Measurements from ENCODE around the gene EMILIN3.

Gene EMILIN3

GRCh38 chr20:41366546-41367392 lies at the start of gene EMILIN3:
Gene EMILIN3, minus strand, starts transcription at chr20:41366818. Its CDS starts 184 bp downstream, at chr20:41366634.
- Histone ChIP-seq H3K27me3 (ENCODE audit: control insufficient read depth, insufficient read depth, low read length) (peaks cover 58% of the 10 kb centered on the region), H3K9ac (ENCODE audit: low read length) (peak within 1 kb of the TSS; percentile 68), H3K27ac (ENCODE audit: low read depth, low read length) (no peak within 1 kb of the TSS), H3K9me3 (ENCODE audit: control insufficient read depth, insufficient read depth, low read depth, low read length) (peaks cover 6% of the 10 kb centered on the region; the same call in 1 of the 2 replicates), H3K4me1 (ENCODE audit: control insufficient read depth, insufficient read depth, low read length) (peaks cover 11% of the 10 kb centered on the region), H3K36me3 (ENCODE audit: control insufficient read depth, insufficient read depth, low read length) (no peaks in the 10 kb centered on the region), H3K4me3 (ENCODE audit: low read depth, low read length) (peak within 1 kb of the TSS; percentile 74)

GRCh38 chr20:41415191-41415590 lies 48.6 kb upstream of the EMILIN3 start:
- H3K36me3 ChIP-seq (ENCODE audit: control insufficient read depth, insufficient read depth, low read length): peaks cover 96% of the 10 kb centered on the region
- no peak overlapping the region for H3K27ac ChIP-seq (ENCODE audit: low read depth, low read length)
- no peaks in the 10 kb centered on the region for H3K27me3 ChIP-seq (ENCODE audit: control insufficient read depth, insufficient read depth, low read length)
- no peaks in the 10 kb centered on the region for H3K4me1 ChIP-seq (ENCODE audit: control insufficient read depth, insufficient read depth, low read length)
- no peak overlapping the region for H3K4me3 ChIP-seq (ENCODE audit: low read depth, low read length)
- no peaks in the 10 kb centered on the region for H3K9me3 ChIP-seq (ENCODE audit: control insufficient read depth, insufficient read depth, low read depth, low read length)
- H3K9ac ChIP-seq (ENCODE audit: low read length): no peak overlapping the region

GRCh38 chr20:41413169-41413568 lies 46.6 kb upstream of the EMILIN3 start:
- Histone ChIP-seq H3K9ac (ENCODE audit: low read length) (no peak overlapping the region), H3K9me3 (ENCODE audit: control insufficient read depth, insufficient read depth, low read depth, low read length) (no peaks in the 10 kb centered on the region), H3K27ac (ENCODE audit: low read depth, low read length) (no peak overlapping the region), H3K36me3 (ENCODE audit: control insufficient read depth, insufficient read depth, low read length) (peaks cover 100% of the 10 kb centered on the region), H3K4me3 (ENCODE audit: low read depth, low read length) (no peak overlapping the region), H3K4me1 (ENCODE audit: control insufficient read depth, insufficient read depth, low read length) (no peaks in the 10 kb centered on the region), H3K27me3 (ENCODE audit: control insufficient read depth, insufficient read depth, low read length) (no peaks in the 10 kb centered on the region)

GRCh38 chr20:41412324-41413120 lies 45.9 kb upstream of the EMILIN3 start:
- no peak overlapping the region for H3K27ac ChIP-seq (ENCODE audit: low read depth, low read length)
- H3K9me3 ChIP-seq (ENCODE audit: control insufficient read depth, insufficient read depth, low read depth, low read length): no peaks in the 10 kb centered on the region
- H3K4me3 ChIP-seq (ENCODE audit: low read depth, low read length): no peak overlapping the region
- peaks cover 98% of the 10 kb centered on the region for H3K36me3 ChIP-seq (ENCODE audit: control insufficient read depth, insufficient read depth, low read length)
- H3K27me3 ChIP-seq (ENCODE audit: control insufficient read depth, insufficient read depth, low read length): no peaks in the 10 kb centered on the region
- no peak overlapping the region for H3K9ac ChIP-seq (ENCODE audit: low read length)
- H3K4me1 ChIP-seq (ENCODE audit: control insufficient read depth, insufficient read depth, low read length): no peaks in the 10 kb centered on the region

- H3K27ac ChIP-seq (ENCODE audit: low read depth, low read length): no peak overlapping the region
- no peak overlapping the region for H3K9ac ChIP-seq (ENCODE audit: low read length)
- H3K4me1 ChIP-seq (ENCODE audit: control insufficient read depth, insufficient read depth, low read length): no peaks in the 10 kb centered on the region
- no peak overlapping the region for H3K4me3 ChIP-seq (ENCODE audit: low read depth, low read length)
- no peaks in the 10 kb centered on the region for H3K9me3 ChIP-seq (ENCODE audit: control insufficient read depth, insufficient read depth, low read depth, low read length)
- peaks cover 97% of the 10 kb centered on the region for H3K36me3 ChIP-seq (ENCODE audit: control insufficient read depth, insufficient read depth, low read length)
- H3K27me3 ChIP-seq (ENCODE audit: control insufficient read depth, insufficient read depth, low read length): no peaks in the 10 kb centered on the region
These were observed 44.8 kb upstream of the EMILIN3 start for GRCh38 chr20:41411391-41411847.

GRCh38 chr20:41408986-41409385 lies 42.4 kb upstream of the EMILIN3 start:
- no peaks in the 10 kb centered on the region for H3K27me3 ChIP-seq (ENCODE audit: control insufficient read depth, insufficient read depth, low read length)
- H3K4me3 ChIP-seq (ENCODE audit: low read depth, low read length): no peak overlapping the region
- no peak overlapping the region for H3K9ac ChIP-seq (ENCODE audit: low read length)
- H3K27ac ChIP-seq (ENCODE audit: low read depth, low read length): no peak overlapping the region
- peaks cover 97% of the 10 kb centered on the region for H3K36me3 ChIP-seq (ENCODE audit: control insufficient read depth, insufficient read depth, low read length)
- no peaks in the 10 kb centered on the region for H3K9me3 ChIP-seq (ENCODE audit: control insufficient read depth, insufficient read depth, low read depth, low read length)
- H3K4me1 ChIP-seq (ENCODE audit: control insufficient read depth, insufficient read depth, low read length): no peaks in the 10 kb centered on the region

GRCh38 chr20:41408156-41408794 lies 41.7 kb upstream of the EMILIN3 start:
- no peak overlapping the region for H3K9ac ChIP-seq (ENCODE audit: low read length)
- H3K36me3 ChIP-seq (ENCODE audit: control insufficient read depth, insufficient read depth, low read length): peaks cover 96% of the 10 kb centered on the region
- no peaks in the 10 kb centered on the region for H3K9me3 ChIP-seq (ENCODE audit: control insufficient read depth, insufficient read depth, low read depth, low read length)
- no peaks in the 10 kb centered on the region for H3K27me3 ChIP-seq (ENCODE audit: control insufficient read depth, insufficient read depth, low read length)
- H3K4me1 ChIP-seq (ENCODE audit: control insufficient read depth, insufficient read depth, low read length): no peaks in the 10 kb centered on the region
- H3K27ac ChIP-seq (ENCODE audit: low read depth, low read length): no peak overlapping the region
- H3K4me3 ChIP-seq (ENCODE audit: low read depth, low read length): no peak overlapping the region

GRCh38 chr20:41407607-41408006 lies 41.0 kb upstream of the EMILIN3 start:
- H3K27me3 ChIP-seq (ENCODE audit: control insufficient read depth, insufficient read depth, low read length): no peaks in the 10 kb centered on the region
- H3K9me3 ChIP-seq (ENCODE audit: control insufficient read depth, insufficient read depth, low read depth, low read length): no peaks in the 10 kb centered on the region
- no peak overlapping the region for H3K4me3 ChIP-seq (ENCODE audit: low read depth, low read length)
- H3K4me1 ChIP-seq (ENCODE audit: control insufficient read depth, insufficient read depth, low read length): no peaks in the 10 kb centered on the region
- peaks cover 92% of the 10 kb centered on the region for H3K36me3 ChIP-seq (ENCODE audit: control insufficient read depth, insufficient read depth, low read length)
- H3K27ac ChIP-seq (ENCODE audit: low read depth, low read length): no peak overlapping the region
- no peak overlapping the region for H3K9ac ChIP-seq (ENCODE audit: low read length)

- no peaks in the 10 kb centered on the region for H3K4me1 ChIP-seq (ENCODE audit: control insufficient read depth, insufficient read depth, low read length)
- peaks cover 86% of the 10 kb centered on the region for H3K36me3 ChIP-seq (ENCODE audit: control insufficient read depth, insufficient read depth, low read length)
- H3K27ac ChIP-seq (ENCODE audit: low read depth, low read length): no peak overlapping the region
These were observed 40.4 kb upstream of the EMILIN3 start for GRCh38 chr20:41406896-41407444.

GRCh38 chr20:41406353-41406752 lies 39.7 kb upstream of the EMILIN3 start:
- H3K4me3 ChIP-seq (ENCODE audit: low read depth, low read length): no peak overlapping the region

More at GRCh38 chr20:41406896-41407444, 40.4 kb upstream of the EMILIN3 start:
- no peaks in the 10 kb centered on the region for H3K9me3 ChIP-seq (ENCODE audit: control insufficient read depth, insufficient read depth, low read depth, low read length)
- H3K27me3 ChIP-seq (ENCODE audit: control insufficient read depth, insufficient read depth, low read length): no peaks in the 10 kb centered on the region
- H3K9ac ChIP-seq (ENCODE audit: low read length): peak overlapping the region; percentile 15
- no peak overlapping the region for H3K4me3 ChIP-seq (ENCODE audit: low read depth, low read length)

More at GRCh38 chr20:41406353-41406752, 39.7 kb upstream of the EMILIN3 start:
- H3K36me3 ChIP-seq (ENCODE audit: control insufficient read depth, insufficient read depth, low read length): peaks cover 80% of the 10 kb centered on the region
- no peak overlapping the region for H3K27ac ChIP-seq (ENCODE audit: low read depth, low read length)
- H3K4me1 ChIP-seq (ENCODE audit: control insufficient read depth, insufficient read depth, low read length): no peaks in the 10 kb centered on the region
- H3K9me3 ChIP-seq (ENCODE audit: control insufficient read depth, insufficient read depth, low read depth, low read length): no peaks in the 10 kb centered on the region
- H3K27me3 ChIP-seq (ENCODE audit: control insufficient read depth, insufficient read depth, low read length): no peaks in the 10 kb centered on the region
- no peak overlapping the region for H3K9ac ChIP-seq (ENCODE audit: low read length)
